ENCODE measurements around the gene TMEM11.

GRCh38 chr17:21251337-21252010 is 37.5 kb upstream of the TMEM11 start:
- TF ChIP-seq POLR2A (IDR thresholded peaks at IDR 0.05), result no peak
- TF ChIP-seq CTCF (IDR thresholded peaks at IDR 0.05 in 8 of 11, conservative IDR thresholded peaks at IDR 0.05 in 3 of 11), result no peak
